Measurements from ENCODE around the gene TRAF5.
"Not testable (repeated sequence)": the region's sequence is repeated elsewhere in the genome, so short reads cannot be mapped to it uniquely, and the experiment has no call there.

TRAF5 gene

GRCh38 chr1:211326528-211327345 is at the start of gene TRAF5:
Gene TRAF5 (plus strand): TSS chr1:211326833. CDS start chr1:211353240, 26,407 bp downstream.
- DNase-seq (ENCODE audit: extremely low read depth in 1 of 2, low read depth in 1 of 2): peak; percentile 30 to 37

- DNase-seq (ENCODE audit: extremely low read depth in 1 of 2, low read depth in 1 of 2): no peak
Observed at GRCh38 chr1:211279340-211279739, 47.3 kb upstream of the TRAF5 start.

- no peak for DNase-seq (ENCODE audit: extremely low read depth in 1 of 2, low read depth in 1 of 2)
Observed at GRCh38 chr1:211280910-211281309, 45.7 kb upstream of the TRAF5 start.

- DNase-seq (ENCODE audit: extremely low read depth in 1 of 2, low read depth in 1 of 2): peak in 1 of 2 donors; percentile 22
Observed at GRCh38 chr1:211281320-211282022, 45.2 kb upstream of the TRAF5 start.

GRCh38 chr1:211282023-211282373 is 44.6 kb upstream of the TRAF5 start:
- DNase-seq (ENCODE audit: extremely low read depth in 1 of 2, low read depth in 1 of 2): no peak

GRCh38 chr1:211285196-211285595 is 41.4 kb upstream of the TRAF5 start:
- no peak for DNase-seq (ENCODE audit: extremely low read depth in 1 of 2, low read depth in 1 of 2)

- DNase-seq (ENCODE audit: extremely low read depth in 1 of 2, low read depth in 1 of 2): no peak
Observed at GRCh38 chr1:211287218-211287617, 39.4 kb upstream of the TRAF5 start.

- DNase-seq (ENCODE audit: extremely low read depth in 1 of 2, low read depth in 1 of 2): no peak
Observed at GRCh38 chr1:211292411-211292810, 34.2 kb upstream of the TRAF5 start.

GRCh38 chr1:211296396-211296795 is 30.2 kb upstream of the TRAF5 start:
- no peak for DNase-seq (ENCODE audit: extremely low read depth in 1 of 2, low read depth in 1 of 2)

GRCh38 chr1:211305044-211305443 is 21.6 kb upstream of the TRAF5 start:
- DNase-seq (ENCODE audit: extremely low read depth in 1 of 2, low read depth in 1 of 2): peak in 1 of 2 donors; percentile 58

- DNase-seq (ENCODE audit: extremely low read depth in 1 of 2, low read depth in 1 of 2): no peak
Observed at GRCh38 chr1:211309617-211310016, 17.0 kb upstream of the TRAF5 start.

GRCh38 chr1:211313392-211313791 is 13.2 kb upstream of the TRAF5 start:
- no peak for DNase-seq (ENCODE audit: extremely low read depth in 1 of 2, low read depth in 1 of 2)

GRCh38 chr1:211318576-211319280 is 7.9 kb upstream of the TRAF5 start:
- DNase-seq (ENCODE audit: extremely low read depth in 1 of 2, low read depth in 1 of 2): no peak

GRCh38 chr1:211319892-211320291 is 6.7 kb upstream of the TRAF5 start:
- no peak for DNase-seq (ENCODE audit: extremely low read depth in 1 of 2, low read depth in 1 of 2)

- DNase-seq (ENCODE audit: extremely low read depth in 1 of 2, low read depth in 1 of 2): no peak
Observed at GRCh38 chr1:211320980-211321379, 5.7 kb upstream of the TRAF5 start.

- DNase-seq (ENCODE audit: extremely low read depth in 1 of 2, low read depth in 1 of 2): not testable (repeated sequence)
Observed at GRCh38 chr1:211321646-211322045, 5.0 kb upstream of the TRAF5 start.

GRCh38 chr1:211323156-211324063 is 3.2 kb upstream of the TRAF5 start:
- peak in 1 of 2 donors; percentile 47 for DNase-seq (ENCODE audit: extremely low read depth in 1 of 2, low read depth in 1 of 2)

- no peak for DNase-seq (ENCODE audit: extremely low read depth in 1 of 2, low read depth in 1 of 2)
Observed at GRCh38 chr1:211324992-211325775, 1.4 kb upstream of the TRAF5 start.

GRCh38 chr1:211326140-211326527 is 499 bp upstream of the TRAF5 start:
- no peak for DNase-seq (ENCODE audit: extremely low read depth in 1 of 2, low read depth in 1 of 2)
